Neural cell (in vitro differentiated cells): Measurements from ENCODE around the gene DISP1. TPM values are rescaled to one million over a fixed set of nuclear protein-coding genes. Genes with fewer than 3 reads are reported as not detected.

Experiments used
- H2AFZ ChIP-seq: fragments of 200-600, 300-800 bp; sonication (generic), shearing (Covaris generic); 2 replicates; pipeline ENCODE4 v1.6.0; 2014; ENCODE audit warnings: low read depth, mild to moderate bottlenecking, antibody characterized with exemption, low read length, moderate library complexity
- H3F3A ChIP-seq: fragments of 200-600 bp; shearing (Covaris generic); 2 replicates; pipeline ENCODE4 v1.6.1; 2016; ENCODE audit warnings: mild to moderate bottlenecking, moderate library complexity, mixed read lengths, antibody characterized with exemption, low read length; ENCODE audit not compliant: insufficient read depth, poor library complexity, severe bottlenecking
- H3K27ac ChIP-seq: fragments of 200-600, 300-800 bp; sonication (generic), shearing (Covaris generic); 2 replicates; pipeline ENCODE4 v1.5.1; 2014; ENCODE audit warnings: mild to moderate bottlenecking, low read length, moderate library complexity
- H3K27me3 ChIP-seq: fragments of 300-800, 200-600 bp; sonication (generic), shearing (Covaris generic); 2 replicates; pipeline ENCODE4 v1.6.0; 2014; ENCODE audit warnings: mild to moderate bottlenecking, low read depth, low read length, moderate library complexity; ENCODE audit not compliant: insufficient read depth
- H3K36me3 ChIP-seq: fragments of 300-800, 200-600 bp; sonication (generic), shearing (Covaris generic); 2 replicates; pipeline ENCODE4 v1.5.1; 2014; ENCODE audit warnings: mild to moderate bottlenecking, antibody characterized with exemption, low read length, moderate library complexity; ENCODE audit not compliant: insufficient read depth
- H3K4me2 ChIP-seq: fragments of 300-800, 200-600 bp; sonication (generic), shearing (Covaris generic); 2 replicates; pipeline ENCODE4 v1.6.0; 2014; ENCODE audit warnings: mild to moderate bottlenecking, low read length
- H3K4me3 ChIP-seq: fragments of 300-800, 200-600 bp; sonication (generic), shearing (Covaris generic); 2 replicates; pipeline ENCODE4 v1.5.1; 2014; ENCODE audit warnings: mild to moderate bottlenecking, low read length, moderate library complexity
- H3K79me2 ChIP-seq: fragments of 200-600 bp; shearing (Covaris generic); replicated peaks from 2 replicates; pipeline ENCODE4 v1.6.0; 2014; ENCODE audit warnings: mild to moderate bottlenecking, low read length, moderate library complexity; ENCODE audit not compliant: insufficient read depth
- H3K9ac ChIP-seq: fragments of 300-800, 200-600 bp; sonication (generic), shearing (Covaris generic); 2 replicates; pipeline ENCODE4 v1.6.1; 2016; ENCODE audit warnings: mild to moderate bottlenecking, low read length, mixed read lengths
- H3K9me2 ChIP-seq: fragments of 200-600 bp; shearing (Covaris generic); 2 replicates; pipeline ENCODE4 v1.6.1; 2016; ENCODE audit warnings: mild to moderate bottlenecking, low read length, mixed read lengths; ENCODE audit not compliant: insufficient read depth
- H3K9me3 ChIP-seq: fragments of 200-600, 300-800 bp; sonication (generic), shearing (Covaris generic); 2 replicates; pipeline ENCODE4 v1.6.1; 2016; ENCODE audit warnings: mild to moderate bottlenecking, mixed run types, low read length, moderate library complexity, mixed read lengths
- H4K20me1 ChIP-seq: fragments of 200-600 bp; shearing (Covaris generic); 2 replicates; pipeline ENCODE4 v1.6.1; 2016; ENCODE audit warnings: mild to moderate bottlenecking, mixed run types; ENCODE audit not compliant: insufficient read depth
- CTCF ChIP-seq: fragments of 450-650 bp; IDR thresholded peaks from 2 replicates; pipeline ENCODE4 v1.5.1; 2014; ENCODE audit warnings: antibody characterized with exemption, mild to moderate bottlenecking, moderate library complexity; ENCODE audit not compliant: poor library complexity, severe bottlenecking
- EP300 ChIP-seq: fragments of 450-650 bp; conservative IDR thresholded peaks from 2 replicates; pipeline ENCODE4 v1.6.1; 2014; ENCODE audit warnings: antibody characterized with exemption, mild to moderate bottlenecking, moderate library complexity; ENCODE audit not compliant: poor library complexity, severe bottlenecking
- EZH2 ChIP-seq: fragments of 200-600, 300-800 bp; shearing (Covaris generic), sonication (generic); IDR thresholded peaks from 2 replicates; pipeline ENCODE4 v1.6.1; 2014; ENCODE audit warnings: antibody characterized with exemption, low read length, borderline replicate concordance, mild to moderate bottlenecking; ENCODE audit not compliant: insufficient read depth, poor library complexity, severe bottlenecking
- MXI1 ChIP-seq: fragments of 450-650 bp; conservative IDR thresholded peaks from 2 replicates; pipeline ENCODE4 v1.6.1; 2014; ENCODE audit warnings: antibody characterized with exemption, mild to moderate bottlenecking; ENCODE audit not compliant: poor library complexity, severe bottlenecking
- POLR2AphosphoS5 ChIP-seq: IDR thresholded peaks from 2 replicates; pipeline ENCODE4 v1.6.1; 2012
- RAD21 ChIP-seq: fragments of 450-650 bp; conservative IDR thresholded peaks from 2 replicates; pipeline ENCODE4 v1.6.1; 2014; ENCODE audit warnings: antibody characterized with exemption, mild to moderate bottlenecking, moderate library complexity
- SMC3 ChIP-seq: fragments of 450-650 bp; conservative IDR thresholded peaks from 2 replicates; pipeline ENCODE4 v1.6.1; 2014; ENCODE audit warnings: antibody characterized with exemption, mild to moderate bottlenecking, moderate library complexity; ENCODE audit not compliant: poor library complexity
- TAF1 ChIP-seq: IDR thresholded peaks from 2 replicates; pipeline ENCODE4 v1.6.1; 2012; ENCODE audit warnings: low read depth
- polyA plus RNA-seq: library from polyadenylated mRNA; depleted of rRNA; stranded (reverse); fragments of >200 nt; gene quantifications from 2 replicates; pipeline ENCODE4 v1.2.3, GENCODE V29; 2014
- TF ChIP-seq, protein P1 (sequence below): IDR thresholded peaks from 2 replicates; pipeline ENCODE4 v1.6.1; 2012; ENCODE audit warnings: borderline replicate concordance

DISP1 gene
- polyA plus RNA-seq, 1 donor from 2014 or later, result 3.9 TPM

DNA sequence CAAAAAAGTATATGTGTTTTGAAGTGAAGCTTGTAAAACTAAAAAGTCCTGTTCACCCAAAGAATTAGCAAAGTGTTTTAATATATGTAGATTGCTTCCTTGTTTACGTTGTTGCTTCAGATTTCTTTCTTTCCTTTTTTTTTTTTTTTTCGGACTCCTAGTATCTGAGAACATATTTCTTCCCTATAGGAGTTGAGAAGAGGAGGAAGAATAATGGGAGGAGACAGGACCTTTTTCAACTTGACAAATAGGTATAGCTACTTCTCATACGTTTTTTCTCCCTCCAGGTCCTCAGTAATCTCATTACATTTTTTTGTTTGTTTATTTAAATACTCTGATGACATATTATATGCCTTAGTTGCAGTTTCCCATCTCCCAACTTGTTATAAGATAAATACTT is 8.9 kb downstream of the DISP1 start:
- no peaks in the 10 kb centered on the region for H3K27me3 ChIP-seq
- TF ChIP-seq, protein P1, sequence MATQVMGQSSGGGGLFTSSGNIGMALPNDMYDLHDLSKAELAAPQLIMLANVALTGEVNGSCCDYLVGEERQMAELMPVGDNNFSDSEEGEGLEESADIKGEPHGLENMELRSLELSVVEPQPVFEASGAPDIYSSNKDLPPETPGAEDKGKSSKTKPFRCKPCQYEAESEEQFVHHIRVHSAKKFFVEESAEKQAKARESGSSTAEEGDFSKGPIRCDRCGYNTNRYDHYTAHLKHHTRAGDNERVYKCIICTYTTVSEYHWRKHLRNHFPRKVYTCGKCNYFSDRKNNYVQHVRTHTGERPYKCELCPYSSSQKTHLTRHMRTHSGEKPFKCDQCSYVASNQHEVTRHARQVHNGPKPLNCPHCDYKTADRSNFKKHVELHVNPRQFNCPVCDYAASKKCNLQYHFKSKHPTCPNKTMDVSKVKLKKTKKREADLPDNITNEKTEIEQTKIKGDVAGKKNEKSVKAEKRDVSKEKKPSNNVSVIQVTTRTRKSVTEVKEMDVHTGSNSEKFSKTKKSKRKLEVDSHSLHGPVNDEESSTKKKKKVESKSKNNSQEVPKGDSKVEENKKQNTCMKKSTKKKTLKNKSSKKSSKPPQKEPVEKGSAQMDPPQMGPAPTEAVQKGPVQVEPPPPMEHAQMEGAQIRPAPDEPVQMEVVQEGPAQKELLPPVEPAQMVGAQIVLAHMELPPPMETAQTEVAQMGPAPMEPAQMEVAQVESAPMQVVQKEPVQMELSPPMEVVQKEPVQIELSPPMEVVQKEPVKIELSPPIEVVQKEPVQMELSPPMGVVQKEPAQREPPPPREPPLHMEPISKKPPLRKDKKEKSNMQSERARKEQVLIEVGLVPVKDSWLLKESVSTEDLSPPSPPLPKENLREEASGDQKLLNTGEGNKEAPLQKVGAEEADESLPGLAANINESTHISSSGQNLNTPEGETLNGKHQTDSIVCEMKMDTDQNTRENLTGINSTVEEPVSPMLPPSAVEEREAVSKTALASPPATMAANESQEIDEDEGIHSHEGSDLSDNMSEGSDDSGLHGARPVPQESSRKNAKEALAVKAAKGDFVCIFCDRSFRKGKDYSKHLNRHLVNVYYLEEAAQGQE, result no peak
- no peaks in the 10 kb centered on the region for H3F3A ChIP-seq
- H3K9me3 ChIP-seq, result no peaks in the 10 kb centered on the region
- H3K4me2 ChIP-seq, result no peak overlapping the region
- no peak overlapping the region for H3K27ac ChIP-seq
- no peaks in the 10 kb centered on the region for H4K20me1 ChIP-seq
- H3K9ac ChIP-seq, result no peak overlapping the region
- no peaks in the 10 kb centered on the region for H3K36me3 ChIP-seq
- H3K9me2 ChIP-seq, result no peaks in the 10 kb centered on the region
- H3K79me2 ChIP-seq, result peaks cover 18% of the 10 kb centered on the region
- no peak overlapping the region for H2AFZ ChIP-seq
- no peak overlapping the region for H3K4me3 ChIP-seq

DNA sequence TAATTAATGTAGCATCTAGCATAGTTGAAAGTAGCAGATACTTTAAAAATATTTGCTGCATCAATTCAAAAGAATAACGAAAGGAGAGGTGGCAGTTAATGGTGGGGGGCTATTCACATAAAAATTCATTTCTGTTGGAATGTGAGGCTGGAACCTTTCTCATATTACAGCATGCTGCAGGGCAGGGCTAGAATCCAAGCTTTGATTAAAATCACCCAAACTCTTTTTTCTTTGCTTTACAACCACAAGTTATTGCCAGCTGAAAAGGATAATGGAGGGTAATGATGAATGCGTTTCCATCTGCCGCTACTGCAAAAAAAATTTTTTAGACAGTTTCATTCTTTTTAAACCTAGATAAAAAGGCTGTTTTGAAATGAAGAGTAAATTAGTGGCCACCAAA is 9.8 kb downstream of the DISP1 start:
- no peaks in the 10 kb centered on the region for H3F3A ChIP-seq
- no peak overlapping the region for H3K4me3 ChIP-seq
- no peak overlapping the region for H3K27ac ChIP-seq
- H4K20me1 ChIP-seq, result no peaks in the 10 kb centered on the region
- peaks cover 11% of the 10 kb centered on the region for H3K79me2 ChIP-seq
- no peaks in the 10 kb centered on the region for H3K9me2 ChIP-seq
- no peak overlapping the region for H3K9ac ChIP-seq
- H3K36me3 ChIP-seq, result no peaks in the 10 kb centered on the region
- H3K9me3 ChIP-seq, result no peaks in the 10 kb centered on the region
- H2AFZ ChIP-seq, result no peak overlapping the region
- TF ChIP-seq MXI1 (no peak), SMC3 (no peak), CTCF (no peak), EP300 (no peak), EZH2 (no peak), RAD21 (no peak), TAF1 (no peak), POLR2AphosphoS5 (no peak)
- TF ChIP-seq, protein P1, result no peak
- H3K27me3 ChIP-seq, result no peaks in the 10 kb centered on the region
- no peak overlapping the region for H3K4me2 ChIP-seq
